Esophagus muscularis mucosa (tissue), 3 donors: ENCODE data around the gene NELL1.

Experiments
- POLR2A ChIP-seq: fragments of 450-650 bp; IDR thresholded peaks from one replicate; pipeline ENCODE4 v1.6.1; 2017; ENCODE audit warnings: antibody characterized with exemption, moderate library complexity, mild to moderate bottlenecking, low read depth
- POLR2AphosphoS5 ChIP-seq, 2 donors: sonication (generic); formaldehyde crosslinking; IDR thresholded peaks; one replicate each; pipeline ENCODE4 v1.6.1; 2017; ENCODE audit warnings: antibody characterized with exemption in 2 of 2
- TF ChIP-seq, protein P1 (sequence below), 3 experiments: fragments of 200-600 bp in 2 of 3; fragments of 450-650 bp in 1 of 3; sonication (generic) in 2 of 3; IDR thresholded peaks; one replicate each; pipeline ENCODE4 v1.5.1; 2017 to 2019; ENCODE audit warnings: antibody characterized with exemption in 3 of 3, mild to moderate bottlenecking in 2 of 3, moderate library complexity in 1 of 3

DNA sequence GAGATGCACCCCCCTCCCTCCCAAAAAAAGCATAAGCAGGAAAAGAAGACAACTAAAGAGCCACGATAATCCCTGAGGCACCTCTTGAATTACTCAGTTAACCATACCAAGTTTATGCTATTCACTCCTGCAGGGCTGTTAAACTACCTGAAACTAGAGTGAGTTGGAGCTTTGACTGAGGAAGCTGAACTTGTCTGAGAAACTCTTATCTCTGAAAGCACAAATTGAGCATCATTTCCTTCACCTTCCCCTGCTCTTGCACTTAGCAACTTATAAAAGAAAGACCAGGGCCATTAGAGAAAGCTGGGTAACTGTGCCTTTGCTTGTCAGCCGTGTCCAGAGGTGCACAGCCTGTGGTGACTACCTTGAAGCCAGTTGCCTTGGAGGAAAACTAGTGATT is 745.6 kb downstream of the NELL1 start:
- TF ChIP-seq, protein P1, sequence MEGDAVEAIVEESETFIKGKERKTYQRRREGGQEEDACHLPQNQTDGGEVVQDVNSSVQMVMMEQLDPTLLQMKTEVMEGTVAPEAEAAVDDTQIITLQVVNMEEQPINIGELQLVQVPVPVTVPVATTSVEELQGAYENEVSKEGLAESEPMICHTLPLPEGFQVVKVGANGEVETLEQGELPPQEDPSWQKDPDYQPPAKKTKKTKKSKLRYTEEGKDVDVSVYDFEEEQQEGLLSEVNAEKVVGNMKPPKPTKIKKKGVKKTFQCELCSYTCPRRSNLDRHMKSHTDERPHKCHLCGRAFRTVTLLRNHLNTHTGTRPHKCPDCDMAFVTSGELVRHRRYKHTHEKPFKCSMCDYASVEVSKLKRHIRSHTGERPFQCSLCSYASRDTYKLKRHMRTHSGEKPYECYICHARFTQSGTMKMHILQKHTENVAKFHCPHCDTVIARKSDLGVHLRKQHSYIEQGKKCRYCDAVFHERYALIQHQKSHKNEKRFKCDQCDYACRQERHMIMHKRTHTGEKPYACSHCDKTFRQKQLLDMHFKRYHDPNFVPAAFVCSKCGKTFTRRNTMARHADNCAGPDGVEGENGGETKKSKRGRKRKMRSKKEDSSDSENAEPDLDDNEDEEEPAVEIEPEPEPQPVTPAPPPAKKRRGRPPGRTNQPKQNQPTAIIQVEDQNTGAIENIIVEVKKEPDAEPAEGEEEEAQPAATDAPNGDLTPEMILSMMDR (IDR thresholded peaks at IDR 0.05), result no peak
- TF ChIP-seq POLR2A, result no peak
- no peak for TF ChIP-seq POLR2AphosphoS5 (IDR thresholded peaks at IDR 0.05)
